Thyroid gland (tissue), 4 donors: ENCODE measurements around the gene CFAP43. TPM values are rescaled to one million over a fixed set of nuclear protein-coding genes. Genes with fewer than 3 reads are reported as not detected.

ENCODE experiments used
- DNase-seq, 2 donors: peaks; one replicate each; pipeline ENCODE4 v3.0.0-alpha.2; 2019
- H3K27ac ChIP-seq, 3 donors: fragments of 200-600 bp; sonication (generic); 1 replicate in 2 of 3; 2 replicates in 1 of 3; pipeline ENCODE4 v1.5.1; 2016 to 2019; ENCODE audit warnings: mild to moderate bottlenecking in 1 of 3, moderate library complexity in 1 of 3
- H3K27me3 ChIP-seq: fragments of 200-600 bp; sonication (generic); one replicate; pipeline ENCODE4 v1.5.1; 2019
- H3K36me3 ChIP-seq, 2 donors: fragments of 200-600 bp; sonication (generic); one replicate each; pipeline ENCODE4 v1.5.1; 2016 to 2019
- H3K4me1 ChIP-seq, 2 donors: fragments of 200-600 bp; sonication (generic); one replicate each; pipeline ENCODE4 v1.5.1; 2017 to 2019
- H3K4me3 ChIP-seq, 3 donors: fragments of 200-600 bp; sonication (generic); replicated peaks in 1 of 3; 1 replicate in 2 of 3; 2 replicates in 1 of 3; pipeline ENCODE4 v1.5.1; 2016; ENCODE audit warnings: mild to moderate bottlenecking in 1 of 3
- H3K9me3 ChIP-seq: fragments of 200-600 bp; sonication (generic); one replicate; pipeline ENCODE4 v1.5.1; 2017
- CTCF ChIP-seq, 6 experiments: fragments of 200-600 bp in 3 of 6; fragments of 450-650 bp in 3 of 6; sonication (generic) in 3 of 6; IDR thresholded peaks; one replicate each; pipeline ENCODE4 v1.5.1; 2016 to 2019; ENCODE audit warnings: antibody characterized with exemption in 6 of 6, mild to moderate bottlenecking in 2 of 6, inconsistent platforms in 1 of 6, moderate library complexity in 1 of 6
- POLR2A ChIP-seq, 2 donors: fragments of 450-650 bp; IDR thresholded peaks; one replicate each; pipeline ENCODE4 v1.6.1; 2017; ENCODE audit warnings: antibody characterized with exemption in 2 of 2, mild to moderate bottlenecking in 2 of 2, moderate library complexity in 1 of 2
- WGBS, 2 donors: methylation state at CpG; one replicate each; pipeline ENCODE4 v1.1.5; 2017; 5-methylcytosine and 5-hydroxymethylcytosine counted together
- intact Hi-C: fragments of 100-400 bp; cut with DNase I; formaldehyde crosslinking; loops from one replicate; pipeline ENCODE4 v1.15.1; 2023
- total RNA-seq, 4 donors: library from RNA; depleted of rRNA; stranded (reverse); fragments of >200 nt; gene quantifications; one replicate each; pipeline ENCODE4 v1.2.3, GENCODE V29; 2016

The CFAP43 gene
- total RNA-seq, 4 donors from 2014 or later, result 8.2 to 16.9 (median 11.5) TPM

DNA sequence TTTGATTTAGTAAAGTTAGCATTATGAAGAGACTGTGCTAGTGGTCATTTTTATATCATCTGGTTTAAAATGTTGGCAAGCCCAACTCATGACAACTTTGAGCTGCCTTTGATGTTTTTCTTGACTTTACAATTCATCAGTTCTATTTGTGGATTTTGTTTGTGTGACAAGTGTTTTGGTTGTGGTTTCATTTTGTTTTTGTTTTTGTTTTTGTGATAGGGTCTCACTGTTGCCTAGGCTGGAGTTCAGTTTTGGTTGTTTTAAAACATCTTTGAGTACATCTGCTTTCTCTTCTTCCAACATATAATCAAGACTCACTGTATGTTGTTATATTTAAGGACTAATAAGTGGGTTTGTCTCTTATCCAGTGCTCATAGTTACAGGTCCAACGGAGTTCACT lies 127.7 kb downstream of the CFAP43 start:
- WGBS, 2 donors, result 0% methylated on average over 1 of the region's 1 CpG
- H3K4me3 ChIP-seq, result no peak overlapping the region

GRCh38 chr10:104103956-104104355 lies 128.2 kb downstream of the CFAP43 start:
- Histone ChIP-seq H3K27me3 (no peaks in the 10 kb centered on the region), H3K9me3 (no peaks in the 10 kb centered on the region), H3K36me3 (no peaks in the 10 kb centered on the region), H3K4me1 (peaks cover 0 to 4% of the 10 kb centered on the region in 2 donors), H3K4me3 (no peak overlapping the region), H3K27ac (no peak overlapping the region)
- no peak for DNase-seq
- TF ChIP-seq POLR2A (IDR thresholded peaks at IDR 0.05) (no peak), CTCF (IDR thresholded peaks at IDR 0.05) (no peak)
- intact Hi-C loops, result no loop called here
- WGBS, 2 donors, result 67 to 75% methylated on average over 1 of the region's 1 CpG

More for the DNA sequence above, 127.7 kb downstream of the CFAP43 start:
- H3K27me3 ChIP-seq, result no peaks in the 10 kb centered on the region
- peaks cover 0 to 4% of the 10 kb centered on the region in 2 donors for H3K4me1 ChIP-seq
- no peak overlapping the region for H3K27ac ChIP-seq
- TF ChIP-seq POLR2A (IDR thresholded peaks at IDR 0.05) (no peak), CTCF (IDR thresholded peaks at IDR 0.05) (no peak)
- no peak for DNase-seq
- intact Hi-C loops, result no loop called here
- H3K36me3 ChIP-seq, result no peaks in the 10 kb centered on the region
- no peaks in the 10 kb centered on the region for H3K9me3 ChIP-seq

- intact Hi-C loops, result no loop called here
- peaks cover 0 to 4% of the 10 kb centered on the region in 2 donors for H3K4me1 ChIP-seq
- WGBS, 2 donors, result 71 to 73% methylated on average over 1 of the region's 1 CpG
- TF ChIP-seq POLR2A (IDR thresholded peaks at IDR 0.05), result no peak
- no peak overlapping the region for H3K27ac ChIP-seq
- H3K9me3 ChIP-seq, result no peaks in the 10 kb centered on the region
- no peak for DNase-seq
- no peak overlapping the region for H3K4me3 ChIP-seq
- no peaks in the 10 kb centered on the region for H3K36me3 ChIP-seq
- no peaks in the 10 kb centered on the region for H3K27me3 ChIP-seq
Measured at GRCh38 chr10:104101902-104102301, 130.3 kb downstream of the CFAP43 start.

- no peak overlapping the region for H3K4me3 ChIP-seq
- DNase-seq, result no peak
- no peak overlapping the region for H3K27ac ChIP-seq
- intact Hi-C loops, result no loop called here
- peaks cover 0 to 4% of the 10 kb centered on the region in 2 donors for H3K4me1 ChIP-seq
- H3K9me3 ChIP-seq, result no peaks in the 10 kb centered on the region
- H3K27me3 ChIP-seq, result no peaks in the 10 kb centered on the region
- 0% methylated on average over 1 of the region's 1 CpG for WGBS, 2 donors
- TF ChIP-seq POLR2A (IDR thresholded peaks at IDR 0.05), result no peak
- TF ChIP-seq CTCF (IDR thresholded peaks at IDR 0.05), result no peak
- no peaks in the 10 kb centered on the region for H3K36me3 ChIP-seq
Measured at GRCh38 chr10:104100795-104101194, 131.4 kb downstream of the CFAP43 start.

GRCh38 chr10:104099941-104100340 lies 132.2 kb downstream of the CFAP43 start:
- no peak overlapping the region for H3K27ac ChIP-seq
- no peak for DNase-seq
- intact Hi-C loops, result no loop called here
- no peak overlapping the region for H3K4me3 ChIP-seq
- no peaks in the 10 kb centered on the region for H3K9me3 ChIP-seq
- no peaks in the 10 kb centered on the region for H3K27me3 ChIP-seq
- no peaks in the 10 kb centered on the region for H3K36me3 ChIP-seq
- TF ChIP-seq POLR2A (IDR thresholded peaks at IDR 0.05) (no peak), CTCF (IDR thresholded peaks at IDR 0.05) (no peak)
- H3K4me1 ChIP-seq, result peaks cover 0 to 4% of the 10 kb centered on the region in 2 donors

GRCh38 chr10:104099269-104099668 lies 132.9 kb downstream of the CFAP43 start:
- intact Hi-C loops, result no loop called here
- Histone ChIP-seq H3K9me3 (no peaks in the 10 kb centered on the region), H3K4me1 (peaks cover 0 to 4% of the 10 kb centered on the region in 2 donors), H3K27me3 (no peaks in the 10 kb centered on the region), H3K36me3 (no peaks in the 10 kb centered on the region), H3K4me3 (no peak overlapping the region), H3K27ac (no peak overlapping the region)
- DNase-seq, result no peak
- 90 to 92% methylated on average over 3 of the region's 3 CpGs for WGBS, 2 donors
- no peak for TF ChIP-seq CTCF (IDR thresholded peaks at IDR 0.05)
- TF ChIP-seq POLR2A (IDR thresholded peaks at IDR 0.05), result no peak
